Psoas muscle (tissue), 8 donors: Measurements from ENCODE around the gene UBAC2. TPM values are rescaled to one million over a fixed set of nuclear protein-coding genes. Genes with fewer than 3 reads are reported as not detected.

Source experiments
- ATAC-seq, 4 donors: fragments of 200-7000 bp; cut with Tn5 transposase; one replicate each; pipeline ENCODE4 v1.9.1; 2020; ENCODE audit warnings: moderate library complexity in 3 of 4, mild to moderate bottlenecking in 2 of 4
- DNase-seq, 2 donors: peaks; one replicate each; pipeline ENCODE4 v3.0.0-alpha.2; 2020
- H3K27ac ChIP-seq: fragments of 200-600 bp; one replicate; pipeline ENCODE4 v1.8.0; 2022
- H3K27me3 ChIP-seq, 3 donors: fragments of 200-600 bp in 1 of 3; one replicate each; pipeline versions ENCODE4 v1.6.1 to v1.8.0; 2013 to 2022; ENCODE audit warnings: low read length in 2 of 3, mild to moderate bottlenecking in 2 of 3, moderate library complexity in 1 of 3; ENCODE audit not compliant: insufficient read depth in 3 of 3
- H3K36me3 ChIP-seq, 2 donors: fragments of 200-600 bp in 1 of 2; one replicate each; pipeline versions ENCODE4 v1.6.1 to v1.8.0; 2013 to 2022; ENCODE audit warnings: low read depth in 1 of 2, mild to moderate bottlenecking in 1 of 2, moderate library complexity in 1 of 2; ENCODE audit not compliant: insufficient read depth in 1 of 2
- H3K4me1 ChIP-seq: fragments of 200-600 bp; one replicate; pipeline ENCODE4 v1.8.0; 2022
- H3K4me3 ChIP-seq: fragments of 200-600 bp; one replicate; pipeline ENCODE4 v1.8.0; 2022; ENCODE audit warnings: mild to moderate bottlenecking
- H3K9me3 ChIP-seq: fragments of 200-600 bp; one replicate; pipeline ENCODE4 v1.8.0; 2022
- whole genome bisulfite sequencing, 3 donors: extraction: QIAGEN DNeasy Blood & Tissue Kit; methylation state at CpG; one replicate each; pipeline versions ENCODE4 v1.1.6 to v1.1.7; 2013; 5-methylcytosine and 5-hydroxymethylcytosine counted together
- intact Hi-C, 2 donors: fragments of 100-400 bp; cut with DNase I; formaldehyde crosslinking; loops; one replicate each; pipeline versions ENCODE4 v1.11.0 to v1.14.2; 2022
- polyA plus RNA-seq, 3 donors: library from polyadenylated mRNA; stranded (reverse); fragments of 200-250 nt; gene quantifications; one replicate each; pipeline ENCODE4 v1.2.3, GENCODE V29; 2013
- total RNA-seq, 4 donors: library from RNA; stranded (reverse); fragmentation: NEBNext Ultra II Directional in 2 of 4; extraction: Animal tissue kit (Norgen Biotek cat#: 25700) in 2 of 4; gene quantifications; one replicate each; pipeline versions ENCODE4 v1.2.1 to v1.2.4, GENCODE V29; 2021 to 2023
- TF ChIP-seq, protein P1 (sequence below): fragments of 200-600 bp; IDR thresholded peaks from one replicate; pipeline ENCODE4 v1.8.0; 2022; ENCODE audit warnings: antibody characterized with exemption
- donor health status: healthy with polysubstance abuse.
- donor health status: DM: no; HTN: no; CAD: no; lungs with moderate emphysema.
- donor health status: Bipolar disorder and iron deficiency.
- donor health status: healthy.
- donor health status: DM: yes; HTN: yes; CAD: no.
- donor health status: DM: no; HTN: no; CAD: no.
- donor health status: DM: no; HTN: no; CAD: no.
- donor health status: DM: yes; HTN: yes; CAD: no.

Gene UBAC2
- total and polyA plus RNA-seq, 7 donors, result 54.1 to 97.1 (median 71.7) TPM

DNA sequence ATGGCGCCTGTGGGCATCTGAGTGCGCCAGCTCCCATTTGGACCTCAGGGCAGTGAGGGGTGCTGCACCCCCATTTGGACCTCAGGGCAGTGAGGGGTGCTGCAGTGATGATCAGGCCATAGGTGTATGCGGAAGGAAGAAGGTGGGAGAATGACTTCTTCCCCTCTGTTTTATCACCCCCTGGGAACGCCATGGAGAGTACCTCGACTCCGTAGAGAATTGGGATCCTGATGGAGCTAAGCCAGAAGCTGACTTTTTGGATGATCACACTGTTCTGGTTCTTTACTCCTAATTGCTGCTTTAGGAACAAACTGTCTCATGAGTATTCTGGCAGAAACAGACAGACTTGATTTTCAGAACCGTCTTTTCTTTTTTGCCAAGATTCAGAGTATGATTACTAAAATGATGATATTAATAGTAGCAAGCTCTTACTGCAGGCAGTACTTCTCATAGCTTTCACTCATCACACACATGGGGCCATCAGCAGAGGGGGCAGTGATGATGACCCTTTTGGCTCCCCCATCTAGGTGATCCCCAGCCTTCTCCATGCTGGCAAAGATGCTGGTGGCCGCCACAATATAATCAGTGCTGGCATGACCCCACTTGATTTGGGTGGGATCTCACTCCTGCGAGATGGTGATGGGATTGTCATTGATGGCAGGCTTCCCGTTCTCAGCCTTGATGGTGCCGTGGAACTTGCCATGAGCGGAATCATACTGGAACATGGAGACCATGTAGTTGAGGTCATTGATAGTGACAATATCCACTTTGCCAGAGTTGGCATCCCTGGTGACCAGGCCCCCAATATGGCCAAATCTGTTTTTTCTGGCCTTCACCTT is 10.3 kb upstream of the UBAC2 start:
- 61 to 76% (median 69%) methylated on average over 12 of the region's 12 CpGs for WGBS, 3 donors
- TF ChIP-seq, protein P1, sequence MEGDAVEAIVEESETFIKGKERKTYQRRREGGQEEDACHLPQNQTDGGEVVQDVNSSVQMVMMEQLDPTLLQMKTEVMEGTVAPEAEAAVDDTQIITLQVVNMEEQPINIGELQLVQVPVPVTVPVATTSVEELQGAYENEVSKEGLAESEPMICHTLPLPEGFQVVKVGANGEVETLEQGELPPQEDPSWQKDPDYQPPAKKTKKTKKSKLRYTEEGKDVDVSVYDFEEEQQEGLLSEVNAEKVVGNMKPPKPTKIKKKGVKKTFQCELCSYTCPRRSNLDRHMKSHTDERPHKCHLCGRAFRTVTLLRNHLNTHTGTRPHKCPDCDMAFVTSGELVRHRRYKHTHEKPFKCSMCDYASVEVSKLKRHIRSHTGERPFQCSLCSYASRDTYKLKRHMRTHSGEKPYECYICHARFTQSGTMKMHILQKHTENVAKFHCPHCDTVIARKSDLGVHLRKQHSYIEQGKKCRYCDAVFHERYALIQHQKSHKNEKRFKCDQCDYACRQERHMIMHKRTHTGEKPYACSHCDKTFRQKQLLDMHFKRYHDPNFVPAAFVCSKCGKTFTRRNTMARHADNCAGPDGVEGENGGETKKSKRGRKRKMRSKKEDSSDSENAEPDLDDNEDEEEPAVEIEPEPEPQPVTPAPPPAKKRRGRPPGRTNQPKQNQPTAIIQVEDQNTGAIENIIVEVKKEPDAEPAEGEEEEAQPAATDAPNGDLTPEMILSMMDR, result no peak
- no peak for ATAC-seq
- no peaks in the 10 kb centered on the region for H3K36me3 ChIP-seq
- no peak overlapping the region for H3K4me3 ChIP-seq
- no peaks in the 10 kb centered on the region for H3K9me3 ChIP-seq
- H3K4me1 ChIP-seq, result no peaks in the 10 kb centered on the region
- H3K27ac ChIP-seq, result no peak overlapping the region
- intact Hi-C loops, result loop anchor here (5.0 to 10.0 kb wide), 2 partner anchors 77 to 304 kb away; no protein-coding TSS in a partner anchor
- no peak for DNase-seq
- H3K27me3 ChIP-seq, result no peaks in the 10 kb centered on the region

DNA sequence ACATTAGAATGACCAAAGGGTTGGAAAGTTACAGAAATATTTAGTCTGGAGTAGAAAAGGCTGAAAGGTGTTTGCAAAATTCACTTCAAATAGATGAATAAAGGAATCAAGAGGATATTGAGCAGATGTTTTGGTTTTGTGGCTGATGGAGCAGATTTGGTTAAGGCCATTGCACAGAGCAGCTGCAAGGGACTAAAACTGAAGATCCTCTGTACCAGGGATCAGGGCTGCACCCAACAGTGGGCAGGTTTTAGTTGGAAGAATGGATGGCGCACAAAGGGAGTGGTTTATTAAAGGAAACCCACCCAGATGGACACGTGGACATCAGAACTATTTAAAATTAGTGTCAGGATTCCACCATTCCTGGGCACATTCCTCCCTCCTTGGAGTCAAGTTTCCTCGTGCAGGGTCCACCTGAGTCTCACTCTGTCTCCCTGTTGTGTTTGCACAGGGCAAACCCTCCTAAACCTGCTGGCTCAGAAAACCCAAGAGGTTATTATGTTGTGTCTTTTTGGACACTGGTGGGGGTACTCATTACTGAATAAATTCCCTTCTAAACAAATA is 9.2 kb upstream of the UBAC2 start:
- H3K4me3 ChIP-seq, result no peak overlapping the region
- no peaks in the 10 kb centered on the region for H3K27me3 ChIP-seq
- 52 to 66% (median 56%) methylated on average over 3 of the region's 3 CpGs for WGBS, 3 donors
- intact Hi-C loops, result loop anchor here (5.0 to 10.0 kb wide), 2 partner anchors 76 to 303 kb away; no protein-coding TSS in a partner anchor
- no peaks in the 10 kb centered on the region for H3K4me1 ChIP-seq
- no peak for DNase-seq
- no peaks in the 10 kb centered on the region for H3K9me3 ChIP-seq
- no peaks in the 10 kb centered on the region for H3K36me3 ChIP-seq
- TF ChIP-seq, protein P1, result no peak
- H3K27ac ChIP-seq, result no peak overlapping the region
- ATAC-seq, result no peak

DNA sequence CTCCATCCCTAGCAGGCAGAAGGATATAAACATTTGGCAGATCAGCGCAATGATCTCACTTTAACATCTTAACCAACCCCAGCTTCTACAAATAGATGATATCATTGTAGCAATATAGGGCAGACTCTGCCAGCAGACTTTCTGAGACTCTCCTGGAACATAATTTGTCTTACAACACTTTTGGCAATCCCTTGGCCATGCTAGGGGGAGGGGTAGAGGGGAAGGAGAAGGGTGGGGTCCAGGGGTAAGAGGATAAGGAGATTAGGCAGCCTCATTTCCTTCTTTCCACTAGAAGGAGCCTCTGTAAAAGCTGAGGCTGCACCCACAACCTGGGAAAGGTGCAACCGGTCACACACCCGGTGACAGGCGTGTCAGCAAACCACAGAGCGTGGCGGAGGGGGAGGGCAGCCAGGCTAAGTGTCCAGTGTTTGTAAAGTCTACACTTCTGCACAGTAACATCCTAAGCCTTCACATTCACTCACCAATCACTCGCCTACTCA is 8.7 kb upstream of the UBAC2 start:
- no peak for DNase-seq
- intact Hi-C loops, result loop anchor here (5.0 to 10.0 kb wide), 2 partner anchors 75 to 303 kb away; no protein-coding TSS in a partner anchor
- 85 to 87% (median 87%) methylated on average over 7 of the region's 7 CpGs for WGBS, 3 donors

GRCh38 chr13:99192480-99192879 is 8.2 kb upstream of the UBAC2 start:
- no peaks in the 10 kb centered on the region for H3K4me1 ChIP-seq
- H3K4me3 ChIP-seq, result no peak overlapping the region
- DNase-seq (no peak), ATAC-seq (no peak)
- no peaks in the 10 kb centered on the region for H3K27me3 ChIP-seq
- H3K9me3 ChIP-seq, result no peaks in the 10 kb centered on the region
- intact Hi-C loops, result loop anchor here (5.0 to 10.0 kb wide), 2 partner anchors 75 to 302 kb away; no protein-coding TSS in a partner anchor
- H3K36me3 ChIP-seq, result no peaks in the 10 kb centered on the region
- TF ChIP-seq, protein P1, result no peak
- H3K27ac ChIP-seq, result no peak overlapping the region

More for the DNA sequence above, 8.7 kb upstream of the UBAC2 start:
- Histone ChIP-seq H3K27ac (no peak overlapping the region), H3K27me3 (no peaks in the 10 kb centered on the region), H3K4me3 (no peak overlapping the region), H3K9me3 (no peaks in the 10 kb centered on the region), H3K36me3 (no peaks in the 10 kb centered on the region), H3K4me1 (no peaks in the 10 kb centered on the region)
- TF ChIP-seq, protein P1, result no peak
- ATAC-seq, result peak in 1 of 4 donors; percentile 16
